GM12801 (cell line): ENCODE data around the gene TRIM37.
A peak's percentile ranks its signal among the peaks of the same experiment; 100 is the strongest.

ENCODE experiments used
- CTCF ChIP-seq: IDR thresholded peaks from one replicate; pipeline ENCODE4 v1.5.1; 2011; ENCODE audit warnings: control low read depth; ENCODE audit not compliant: insufficient read length; ENCODE audit errors: extremely low read depth

Gene TRIM37

GRCh38 chr17:59004338-59005111 lies 102.2 kb downstream of the TRIM37 start:
- TF ChIP-seq CTCF = peak; percentile 8

GRCh38 chr17:59003860-59004259 lies 102.8 kb downstream of the TRIM37 start:
- TF ChIP-seq CTCF = no peak

GRCh38 chr17:59002848-59003247 lies 103.8 kb downstream of the TRIM37 start:
- TF ChIP-seq CTCF = no peak

GRCh38 chr17:59002126-59002525 lies 104.6 kb downstream of the TRIM37 start:
- no peak for TF ChIP-seq CTCF

GRCh38 chr17:59001158-59001814 lies 105.4 kb downstream of the TRIM37 start:
- TF ChIP-seq CTCF = no peak

- no peak for TF ChIP-seq CTCF
These were observed 106.7 kb downstream of the TRIM37 start for GRCh38 chr17:59000022-59000421.

GRCh38 chr17:58999500-58999899 lies 107.2 kb downstream of the TRIM37 start:
- TF ChIP-seq CTCF = no peak
